Fibroblast of skin of right biceps (primary cell): ENCODE data around the gene GMDS.

ENCODE experiments used
- DNase-seq: peaks from one replicate; pipeline ENCODE4 v3.0.0-alpha.2; 2013

GMDS gene

GRCh38 chr6:1575210-1576041 is 670.0 kb downstream of the GMDS start:
- peak; percentile 47 for DNase-seq

GRCh38 chr6:1574890-1575209 is 670.6 kb downstream of the GMDS start:
- peak; percentile 4 for DNase-seq

GRCh38 chr6:1574083-1574761 is 671.2 kb downstream of the GMDS start:
- DNase-seq = no peak
